GM19238 (cell line): Measurements from ENCODE around the gene AGRN.

ENCODE experiments used
- DNase-seq: peaks from one replicate; pipeline ENCODE4 v3.0.0; 2011; ENCODE audit warnings: low spot score; ENCODE audit not compliant: insufficient read length

The AGRN gene

DNA sequence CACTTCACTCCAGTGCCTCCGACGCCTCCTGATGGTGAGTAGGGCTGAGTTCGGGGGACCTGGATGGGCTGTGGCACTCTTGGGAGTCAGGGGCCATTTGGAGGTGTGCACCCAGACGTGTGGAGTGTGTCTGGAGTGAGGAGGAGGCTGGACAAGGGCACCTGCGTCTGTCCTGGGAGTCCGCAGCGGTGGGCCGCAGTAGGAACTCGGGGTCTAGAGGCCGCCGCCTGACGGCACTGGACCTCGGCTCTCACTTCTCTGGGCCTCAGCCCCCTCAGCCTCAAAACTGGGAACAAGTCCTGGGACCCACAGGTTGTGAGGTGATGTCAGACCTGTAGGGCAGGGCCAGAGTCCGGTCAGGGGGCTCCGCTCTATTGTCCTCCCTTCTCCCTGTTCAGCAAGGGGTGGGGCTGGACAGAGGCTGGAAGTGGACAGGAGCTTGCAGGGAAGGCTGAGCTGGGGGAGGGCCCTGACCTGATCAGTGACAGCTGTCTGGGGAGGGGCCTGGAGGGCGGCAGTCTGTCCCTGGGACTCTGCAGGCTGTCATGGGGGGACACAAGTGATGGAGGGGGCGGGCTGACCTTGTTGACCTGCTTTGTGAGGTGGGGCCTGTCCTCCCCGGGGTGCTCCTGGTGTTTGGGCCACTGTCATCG lies 15.5 kb downstream of the AGRN start:
- no peak for DNase-seq

DNA sequence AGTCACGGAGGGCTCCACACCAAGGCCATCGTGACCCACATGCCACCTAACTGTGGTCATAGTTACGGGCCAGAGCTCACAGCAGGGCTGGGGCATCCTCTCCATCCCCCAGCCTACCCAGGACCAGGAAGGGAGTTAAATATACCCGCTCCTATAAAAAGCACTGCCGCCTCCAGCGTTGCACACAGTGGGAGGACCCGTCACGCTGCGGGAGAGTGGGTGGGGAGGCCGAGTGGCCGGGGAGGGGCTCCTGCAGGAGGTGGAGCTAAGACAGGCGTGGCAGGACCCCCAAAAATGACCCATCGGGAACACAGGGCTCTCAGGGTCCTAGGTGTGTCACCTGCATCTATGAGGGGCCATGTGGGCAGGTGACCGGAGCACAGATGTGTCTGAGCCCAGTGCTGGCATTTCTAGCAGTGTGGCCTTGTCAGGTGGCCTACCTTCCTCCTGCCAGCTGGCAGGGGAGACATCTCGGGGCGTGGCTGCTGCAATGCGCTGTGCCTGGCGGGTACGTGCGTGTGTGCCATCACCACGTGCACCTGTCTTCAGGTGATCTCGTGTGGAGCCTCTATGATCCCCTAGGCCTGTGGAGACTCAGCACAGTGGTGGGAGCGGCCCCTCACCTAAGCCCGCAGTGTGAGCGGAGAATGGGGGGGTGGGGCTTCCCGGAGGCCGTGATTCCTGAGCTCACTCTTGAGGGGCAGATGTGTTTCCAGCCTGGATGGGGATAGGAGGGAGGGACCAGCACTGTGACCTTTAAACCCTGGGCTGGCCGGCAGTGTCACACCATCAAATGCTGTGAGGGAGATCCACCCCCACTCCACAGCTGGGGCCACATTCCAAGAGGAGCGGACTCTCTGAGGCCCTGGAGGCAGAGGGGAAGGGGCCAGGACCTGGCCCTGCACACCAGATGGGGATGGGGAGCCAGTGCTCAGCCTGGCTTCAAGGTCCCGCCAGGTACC lies 17.7 kb downstream of the AGRN start:
- no peak for DNase-seq

DNA sequence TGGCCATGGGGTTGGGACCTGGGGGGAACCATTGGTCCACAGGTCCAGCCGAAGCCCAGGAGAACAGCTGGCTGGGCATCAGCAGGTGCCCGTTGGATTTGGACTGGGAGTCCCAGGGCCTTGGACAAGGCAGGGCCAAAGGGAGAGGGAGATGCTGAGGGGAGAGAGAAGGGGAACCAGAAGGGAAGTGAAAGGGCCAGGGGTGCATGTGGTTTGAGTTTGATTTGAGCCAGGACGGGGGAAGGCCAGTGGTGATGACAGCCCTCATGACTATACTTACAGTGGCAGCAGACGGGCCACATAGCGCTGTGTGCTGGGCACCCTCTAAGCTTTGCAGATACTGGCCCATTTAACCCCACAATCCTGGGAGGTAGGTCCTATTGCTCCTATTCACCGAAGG lies 18.8 kb downstream of the AGRN start:
- no peak for DNase-seq

- DNase-seq: no peak
These were observed 19.4 kb downstream of the AGRN start for GRCh38 chr1:1039145-1039910.

DNA sequence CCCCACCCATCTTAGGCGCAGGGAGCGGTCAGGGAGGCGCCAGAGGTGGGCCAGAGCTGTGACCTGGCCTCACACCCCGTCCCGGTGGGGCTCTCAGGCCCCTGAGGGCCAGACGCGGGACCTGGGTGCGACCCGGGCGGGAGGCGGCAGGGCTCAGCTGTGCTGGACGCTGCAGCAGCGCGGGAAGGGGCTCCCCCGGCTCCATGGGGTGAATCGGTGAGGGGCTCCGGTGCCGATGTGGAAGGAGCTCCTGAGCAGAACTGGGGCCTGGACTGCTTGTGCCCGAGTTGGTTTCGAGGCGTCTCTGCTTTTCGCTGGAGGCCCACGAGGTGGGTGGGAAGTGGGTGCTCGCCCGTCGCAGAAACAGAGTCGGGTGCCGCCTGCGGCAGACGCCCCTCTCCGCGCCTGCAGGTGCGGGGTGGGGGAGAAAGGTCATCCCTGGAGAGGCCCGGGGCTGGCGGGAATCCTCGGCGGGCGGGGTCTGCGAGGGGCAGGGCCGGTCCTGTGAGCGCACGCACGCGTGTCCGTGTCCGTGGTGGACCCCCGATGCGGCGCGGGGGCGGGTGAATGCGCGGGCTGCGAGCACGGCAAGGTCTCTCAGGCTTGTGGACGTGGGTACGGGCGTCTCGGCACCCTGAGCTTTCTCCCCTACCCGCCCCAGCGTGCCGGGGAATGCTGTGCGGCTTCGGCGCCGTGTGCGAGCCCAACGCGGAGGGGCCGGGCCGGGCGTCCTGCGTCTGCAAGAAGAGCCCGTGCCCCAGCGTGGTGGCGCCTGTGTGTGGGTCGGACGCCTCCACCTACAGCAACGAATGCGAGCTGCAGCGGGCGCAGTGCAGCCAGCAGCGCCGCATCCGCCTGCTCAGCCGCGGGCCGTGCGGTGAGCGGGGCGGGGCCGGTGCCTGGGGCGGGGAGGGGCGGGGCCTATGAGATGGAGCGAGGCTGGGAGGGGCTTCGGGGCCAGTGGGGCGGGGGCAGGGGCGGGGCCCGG lies 20.4 kb downstream of the AGRN start:
- DNase-seq: peak; percentile 99

- DNase-seq: no peak
These were observed 21.2 kb downstream of the AGRN start for GRCh38 chr1:1041092-1041523.

DNA sequence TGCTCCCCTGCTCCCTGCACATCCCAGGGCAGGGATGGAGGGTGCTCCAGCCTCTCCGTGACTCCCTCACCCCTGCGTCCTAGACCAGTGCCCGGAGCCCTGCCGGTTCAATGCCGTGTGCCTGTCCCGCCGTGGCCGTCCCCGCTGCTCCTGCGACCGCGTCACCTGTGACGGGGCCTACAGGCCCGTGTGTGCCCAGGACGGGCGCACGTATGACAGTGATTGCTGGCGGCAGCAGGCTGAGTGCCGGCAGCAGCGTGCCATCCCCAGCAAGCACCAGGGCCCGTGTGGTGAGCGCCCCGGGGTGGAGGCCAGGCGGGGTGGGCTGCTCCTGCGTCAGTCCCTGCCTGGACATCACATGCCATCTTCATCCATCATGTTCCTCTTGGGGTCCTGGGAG lies 22.0 kb downstream of the AGRN start:
- DNase-seq: no peak

DNA sequence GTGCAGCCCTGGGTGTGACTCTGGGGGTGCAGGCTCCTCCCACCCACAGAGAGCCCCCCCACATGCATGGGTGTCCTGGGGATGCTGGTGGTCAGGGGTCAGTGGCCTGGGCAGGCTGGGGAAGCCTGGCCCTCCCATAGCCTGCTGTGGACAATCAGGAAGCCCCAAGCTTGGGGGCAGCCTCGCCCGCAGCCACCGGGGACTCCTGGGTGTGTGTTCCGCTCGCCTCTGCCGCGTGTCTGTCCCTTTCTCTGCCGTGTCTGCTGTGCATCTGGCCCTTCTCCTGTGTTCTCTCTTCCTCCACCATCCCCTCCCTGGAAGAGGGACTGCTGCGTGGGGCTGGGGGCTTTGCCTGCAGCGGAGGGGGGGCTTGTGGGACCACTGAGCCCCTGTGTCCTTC lies 22.9 kb downstream of the AGRN start:
- no peak for DNase-seq

- DNase-seq: no peak
These were observed 23.5 kb downstream of the AGRN start for GRCh38 chr1:1043411-1043810.

DNA sequence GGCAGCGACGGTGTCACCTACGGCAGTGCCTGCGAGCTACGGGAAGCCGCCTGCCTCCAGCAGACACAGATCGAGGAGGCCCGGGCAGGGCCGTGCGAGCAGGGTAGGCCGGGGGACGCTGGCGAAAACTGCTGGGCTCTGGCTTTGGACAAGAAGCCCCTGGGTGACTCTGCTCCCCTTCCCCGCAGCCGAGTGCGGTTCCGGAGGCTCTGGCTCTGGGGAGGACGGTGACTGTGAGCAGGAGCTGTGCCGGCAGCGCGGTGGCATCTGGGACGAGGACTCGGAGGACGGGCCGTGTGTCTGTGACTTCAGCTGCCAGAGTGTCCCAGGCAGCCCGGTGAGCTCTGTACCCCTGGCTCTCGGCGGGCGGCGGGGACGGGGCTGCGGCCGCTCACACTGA lies 24.0 kb downstream of the AGRN start:
- DNase-seq: no peak

GRCh38 chr1:1044455-1045078 lies 24.6 kb downstream of the AGRN start:
- DNase-seq: no peak

DNA sequence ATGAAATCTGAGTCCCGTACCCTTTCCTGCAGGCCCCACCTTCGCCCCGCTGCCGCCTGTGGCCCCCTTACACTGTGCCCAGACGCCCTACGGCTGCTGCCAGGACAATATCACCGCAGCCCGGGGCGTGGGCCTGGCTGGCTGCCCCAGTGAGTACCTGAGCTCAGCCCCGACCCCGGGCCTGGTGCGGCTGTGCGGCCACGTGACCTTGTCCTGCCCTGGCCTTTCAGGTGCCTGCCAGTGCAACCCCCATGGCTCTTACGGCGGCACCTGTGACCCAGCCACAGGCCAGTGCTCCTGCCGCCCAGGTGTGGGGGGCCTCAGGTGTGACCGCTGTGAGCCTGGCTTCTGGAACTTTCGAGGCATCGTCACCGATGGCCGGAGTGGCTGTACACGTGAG lies 25.2 kb downstream of the AGRN start:
- no peak for DNase-seq

- DNase-seq: no peak
These were observed 26.3 kb downstream of the AGRN start for GRCh38 chr1:1046243-1046642.

DNA sequence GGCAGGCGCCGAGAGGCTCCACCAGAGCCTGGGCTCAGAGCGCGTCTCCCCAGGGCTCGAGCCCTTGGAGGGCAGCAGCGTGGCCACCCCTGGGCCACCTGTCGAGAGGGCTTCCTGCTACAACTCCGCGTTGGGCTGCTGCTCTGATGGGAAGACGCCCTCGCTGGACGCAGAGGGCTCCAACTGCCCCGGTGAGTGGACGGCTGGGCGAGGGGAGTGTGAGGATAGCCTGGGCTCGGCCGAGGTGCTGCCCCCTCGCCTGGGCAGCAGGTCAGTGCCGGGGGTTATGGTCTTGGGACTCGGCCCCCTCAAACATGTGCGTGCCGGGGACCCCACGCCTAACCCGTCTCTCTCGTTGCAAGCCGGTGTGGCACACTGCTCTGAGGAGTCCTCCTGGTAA lies 26.8 kb downstream of the AGRN start:
- no peak for DNase-seq

GRCh38 chr1:1047407-1047806 lies 27.5 kb downstream of the AGRN start:
- no peak for DNase-seq

- DNase-seq: no peak
These were observed 28.0 kb downstream of the AGRN start for GRCh38 chr1:1047963-1048362.

GRCh38 chr1:1048765-1049164 lies 28.8 kb downstream of the AGRN start:
- DNase-seq: no peak

- no peak for DNase-seq
These were observed 29.6 kb downstream of the AGRN start for GRCh38 chr1:1049318-1050165.

GRCh38 chr1:1050577-1051052 lies 30.7 kb downstream of the AGRN start:
- DNase-seq: no peak
